Mesothelial cell of epicardium (in vitro differentiated cells): ENCODE measurements around the gene SERPINI1. TPM values are rescaled to one million over a fixed set of nuclear protein-coding genes. Genes with fewer than 3 reads are reported as not detected.

Experiments used
- DNase-seq, 2 experiments: peaks; one replicate each; pipeline ENCODE4 v3.0.0; 2021; ENCODE audit warnings: low spot score in 2 of 2; ENCODE audit not compliant: unreplicated experiment in 2 of 2
- H3K27ac Mint-ChIP-seq: 2 replicates; pipeline ENCODE4 v1.8.0; 2021; ENCODE audit warnings: mixed read lengths
- H3K27me3 Mint-ChIP-seq: 2 replicates; pipeline ENCODE4 v1.8.0; 2021; ENCODE audit warnings: low read depth, mixed read lengths
- H3K36me3 Mint-ChIP-seq: 2 replicates; pipeline ENCODE4 v1.8.0; 2021; ENCODE audit warnings: mixed read lengths
- H3K4me1 Mint-ChIP-seq: 2 replicates; pipeline ENCODE4 v1.8.0; 2021; ENCODE audit warnings: mixed read lengths
- H3K4me3 Mint-ChIP-seq: 2 replicates; pipeline ENCODE4 v1.8.0; 2021; ENCODE audit warnings: mild to moderate bottlenecking, moderate library complexity, mixed read lengths
- H3K9me3 Mint-ChIP-seq: 2 replicates; pipeline ENCODE4 v1.8.0; 2021; ENCODE audit warnings: mixed read lengths
- CTCF ChIP-seq: fragments of 200-600 bp; sonication (generic); IDR thresholded peaks from one replicate; pipeline ENCODE4 v1.5.0; 2021; ENCODE audit warnings: antibody characterized with exemption; ENCODE audit not compliant: unreplicated experiment
- total RNA-seq: library from RNA; stranded (reverse); gene quantifications from 3 replicates; pipeline ENCODE4 v1.2.1, GENCODE V29; 2021

Gene SERPINI1
- total RNA-seq, 1 donor from 2014 or later: 6.1 TPM

- H3K4me3 Mint-ChIP-seq: no peak overlapping the region
Measured at GRCh38 chr3:167813169-167814123, 77.9 kb downstream of the SERPINI1 start.

GRCh38 chr3:167814441-167814951 is 79.0 kb downstream of the SERPINI1 start:
- Mint-ChIP-seq H3K27me3 (no peaks in the 10 kb centered on the region), H3K4me1 (peaks cover 13% of the 10 kb centered on the region), H3K27ac (no peak overlapping the region), H3K36me3 (no peaks in the 10 kb centered on the region), H3K9me3 (no peaks in the 10 kb centered on the region), H3K4me3 (no peak overlapping the region)
- no peak for DNase-seq
- no peak for TF ChIP-seq CTCF

More at GRCh38 chr3:167813169-167814123, 77.9 kb downstream of the SERPINI1 start:
- no peak overlapping the region for H3K27ac Mint-ChIP-seq
- no peaks in the 10 kb centered on the region for H3K36me3 Mint-ChIP-seq
- H3K9me3 Mint-ChIP-seq: no peaks in the 10 kb centered on the region
- no peak for TF ChIP-seq CTCF
- H3K27me3 Mint-ChIP-seq: no peaks in the 10 kb centered on the region
- no peak for DNase-seq
- H3K4me1 Mint-ChIP-seq: peaks cover 22% of the 10 kb centered on the region

- Mint-ChIP-seq H3K4me1 (peaks cover 7% of the 10 kb centered on the region), H3K27ac (no peak overlapping the region), H3K36me3 (peaks cover 2% of the 10 kb centered on the region), H3K4me3 (no peak overlapping the region), H3K9me3 (no peaks in the 10 kb centered on the region), H3K27me3 (no peaks in the 10 kb centered on the region)
- no peak for TF ChIP-seq CTCF
- DNase-seq: no peak
Measured at GRCh38 chr3:167816953-167817352, 81.4 kb downstream of the SERPINI1 start.

- no peak for DNase-seq
- no peak overlapping the region for H3K4me3 Mint-ChIP-seq
- no peak overlapping the region for H3K27ac Mint-ChIP-seq
- no peaks in the 10 kb centered on the region for H3K27me3 Mint-ChIP-seq
- peaks cover 15% of the 10 kb centered on the region for H3K4me1 Mint-ChIP-seq
- no peaks in the 10 kb centered on the region for H3K9me3 Mint-ChIP-seq
- TF ChIP-seq CTCF: no peak
- H3K36me3 Mint-ChIP-seq: peaks cover 2% of the 10 kb centered on the region
Measured at GRCh38 chr3:167820102-167820865, 84.8 kb downstream of the SERPINI1 start.

- no peak for TF ChIP-seq CTCF
- no peak overlapping the region for H3K4me3 Mint-ChIP-seq
- peaks cover 15% of the 10 kb centered on the region for H3K4me1 Mint-ChIP-seq
- DNase-seq: no peak
- H3K9me3 Mint-ChIP-seq: no peaks in the 10 kb centered on the region
- H3K27me3 Mint-ChIP-seq: no peaks in the 10 kb centered on the region
- H3K36me3 Mint-ChIP-seq: peaks cover 2% of the 10 kb centered on the region
- no peak overlapping the region for H3K27ac Mint-ChIP-seq
Measured at GRCh38 chr3:167821248-167821805, 85.8 kb downstream of the SERPINI1 start.
